Neural cell (in vitro differentiated cells): ENCODE data around the gene MAGI1.

Experiments
- POLR2AphosphoS5 ChIP-seq: IDR thresholded peaks from 2 replicates; pipeline ENCODE4 v1.6.1; 2012
- TF ChIP-seq, protein P1 (sequence below): fragments of 450-650 bp; IDR thresholded peaks from 2 replicates; pipeline ENCODE4 v1.5.1; 2014; ENCODE audit warnings: antibody characterized with exemption, mild to moderate bottlenecking, moderate library complexity; ENCODE audit not compliant: poor library complexity, severe bottlenecking

DNA sequence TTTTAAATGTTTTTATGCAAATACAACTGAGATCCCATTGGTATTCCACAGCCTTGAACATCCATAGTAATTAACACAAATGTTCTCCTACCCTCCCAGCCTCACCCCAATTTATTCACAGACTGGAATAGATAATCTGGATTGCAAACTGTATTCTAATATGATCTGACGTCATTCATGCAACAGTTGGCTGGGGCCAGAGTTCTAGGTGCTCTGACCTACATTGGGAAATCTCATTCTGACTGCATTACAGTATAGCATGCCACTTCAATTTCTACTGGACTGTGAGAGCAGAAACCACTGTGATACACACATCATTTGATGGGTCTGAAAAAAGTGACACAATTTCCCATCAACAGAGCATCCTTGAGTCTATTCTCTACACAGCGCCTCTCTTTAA lies 403.1 kb downstream of the MAGI1 start:
- TF ChIP-seq, protein P1, sequence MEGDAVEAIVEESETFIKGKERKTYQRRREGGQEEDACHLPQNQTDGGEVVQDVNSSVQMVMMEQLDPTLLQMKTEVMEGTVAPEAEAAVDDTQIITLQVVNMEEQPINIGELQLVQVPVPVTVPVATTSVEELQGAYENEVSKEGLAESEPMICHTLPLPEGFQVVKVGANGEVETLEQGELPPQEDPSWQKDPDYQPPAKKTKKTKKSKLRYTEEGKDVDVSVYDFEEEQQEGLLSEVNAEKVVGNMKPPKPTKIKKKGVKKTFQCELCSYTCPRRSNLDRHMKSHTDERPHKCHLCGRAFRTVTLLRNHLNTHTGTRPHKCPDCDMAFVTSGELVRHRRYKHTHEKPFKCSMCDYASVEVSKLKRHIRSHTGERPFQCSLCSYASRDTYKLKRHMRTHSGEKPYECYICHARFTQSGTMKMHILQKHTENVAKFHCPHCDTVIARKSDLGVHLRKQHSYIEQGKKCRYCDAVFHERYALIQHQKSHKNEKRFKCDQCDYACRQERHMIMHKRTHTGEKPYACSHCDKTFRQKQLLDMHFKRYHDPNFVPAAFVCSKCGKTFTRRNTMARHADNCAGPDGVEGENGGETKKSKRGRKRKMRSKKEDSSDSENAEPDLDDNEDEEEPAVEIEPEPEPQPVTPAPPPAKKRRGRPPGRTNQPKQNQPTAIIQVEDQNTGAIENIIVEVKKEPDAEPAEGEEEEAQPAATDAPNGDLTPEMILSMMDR: no peak
- TF ChIP-seq POLR2AphosphoS5: no peak
